GM12864 (cell line): ENCODE results near the gene SLC35F6.

Source experiments
- DNase-seq: peaks from one replicate; pipeline ENCODE4 v3.0.0-alpha.2; 2011; ENCODE audit warnings: low read depth
- H3K4me3 ChIP-seq: 2 replicates; pipeline ENCODE4 v1.5.1; 2011; ENCODE audit warnings: mild to moderate bottlenecking, low read depth, low read length, control low read depth
- CTCF ChIP-seq: IDR thresholded peaks from 2 replicates; pipeline ENCODE4 v1.5.1; 2011; ENCODE audit warnings: low read depth, mild to moderate bottlenecking, moderate library complexity, low read length, control low read depth, inconsistent platforms; ENCODE audit errors: missing control alignments

The SLC35F6 gene

GRCh38 chr2:26772064-26773001 is 8.2 kb downstream of the SLC35F6 start:
- no peak overlapping the region for H3K4me3 ChIP-seq
- no peak for DNase-seq
- no peak for TF ChIP-seq CTCF

- DNase-seq, result no peak
- no peak overlapping the region for H3K4me3 ChIP-seq
- TF ChIP-seq CTCF, result no peak
Measured at GRCh38 chr2:26776195-26776800, 12.2 kb downstream of the SLC35F6 start.

- no peak for TF ChIP-seq CTCF
- H3K4me3 ChIP-seq, result no peak overlapping the region
Measured at GRCh38 chr2:26778098-26778497, 14.0 kb downstream of the SLC35F6 start.

GRCh38 chr2:26778507-26778906 is 14.4 kb downstream of the SLC35F6 start:
- no peak for TF ChIP-seq CTCF
- DNase-seq, result no peak
- H3K4me3 ChIP-seq, result no peak overlapping the region

More at GRCh38 chr2:26778098-26778497, 14.0 kb downstream of the SLC35F6 start:
- no peak for DNase-seq

GRCh38 chr2:26780203-26780760 is 16.2 kb downstream of the SLC35F6 start:
- H3K4me3 ChIP-seq, result no peak overlapping the region
- TF ChIP-seq CTCF, result no peak
- no peak for DNase-seq

- no peak for TF ChIP-seq CTCF
- no peak overlapping the region for H3K4me3 ChIP-seq
- no peak for DNase-seq
Measured at GRCh38 chr2:26782876-26783704, 19.0 kb downstream of the SLC35F6 start.
